ENCODE results near the gene ZNF181. TPM values are rescaled to one million over a fixed set of nuclear protein-coding genes. Genes with fewer than 3 reads are reported as not detected.

ZNF181 gene
- total and polyA plus RNA-seq, 9 donors, result 15.0 to 39.2 (median 23.3) TPM

DNA sequence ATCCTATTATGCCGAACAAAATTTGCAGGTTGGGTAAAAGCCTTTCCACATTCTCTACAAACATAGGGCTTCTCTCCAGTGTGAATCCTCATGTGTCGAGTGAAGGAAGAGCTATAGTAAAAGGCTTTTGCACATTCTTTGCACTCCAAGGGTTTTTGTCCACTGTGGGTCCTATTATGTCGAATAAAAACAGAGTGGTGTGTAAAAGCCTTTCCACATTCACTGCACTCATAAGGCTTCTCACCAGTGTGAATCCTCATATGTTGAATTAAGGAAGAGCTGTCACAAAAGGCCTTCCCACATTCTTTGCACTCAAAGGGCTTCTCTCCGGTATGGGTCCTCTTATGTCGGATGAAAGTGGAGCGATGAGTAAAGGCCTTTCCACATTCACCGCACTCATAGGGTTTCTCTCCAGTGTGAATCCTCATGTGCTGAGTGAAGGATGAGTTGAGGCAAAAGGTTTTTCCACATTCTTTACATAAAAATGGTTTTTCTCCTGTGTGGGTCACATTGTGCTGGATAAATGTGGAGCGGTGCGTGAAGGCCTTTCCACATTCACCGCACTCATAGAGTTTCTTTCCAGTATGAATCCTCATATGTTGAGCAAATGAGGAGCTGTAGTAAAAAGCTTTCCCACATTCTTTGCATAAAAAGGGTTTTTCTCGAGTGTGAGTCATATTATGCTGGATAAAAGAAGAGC is 25.3 kb downstream of the ZNF181 start:
- intact Hi-C loops (cut with DNase I), result no loop called here
- Histone ChIP-seq H3K27me3 (no peaks in the 10 kb centered on the region), H3K27ac (no peak overlapping the region), H3K9me3 (peaks cover 0 to 45% of the 10 kb centered on the region in 2 donors), H3K4me3 (no peak overlapping the region), H3K4me1 (ENCODE audit: insufficient read depth) (no peaks in the 10 kb centered on the region), H3K36me3 (no peaks in the 10 kb centered on the region)
- WGBS, 3 donors, result 97% methylated on average over 11 of the region's 11 CpGs
- TF ChIP-seq, protein P1, sequence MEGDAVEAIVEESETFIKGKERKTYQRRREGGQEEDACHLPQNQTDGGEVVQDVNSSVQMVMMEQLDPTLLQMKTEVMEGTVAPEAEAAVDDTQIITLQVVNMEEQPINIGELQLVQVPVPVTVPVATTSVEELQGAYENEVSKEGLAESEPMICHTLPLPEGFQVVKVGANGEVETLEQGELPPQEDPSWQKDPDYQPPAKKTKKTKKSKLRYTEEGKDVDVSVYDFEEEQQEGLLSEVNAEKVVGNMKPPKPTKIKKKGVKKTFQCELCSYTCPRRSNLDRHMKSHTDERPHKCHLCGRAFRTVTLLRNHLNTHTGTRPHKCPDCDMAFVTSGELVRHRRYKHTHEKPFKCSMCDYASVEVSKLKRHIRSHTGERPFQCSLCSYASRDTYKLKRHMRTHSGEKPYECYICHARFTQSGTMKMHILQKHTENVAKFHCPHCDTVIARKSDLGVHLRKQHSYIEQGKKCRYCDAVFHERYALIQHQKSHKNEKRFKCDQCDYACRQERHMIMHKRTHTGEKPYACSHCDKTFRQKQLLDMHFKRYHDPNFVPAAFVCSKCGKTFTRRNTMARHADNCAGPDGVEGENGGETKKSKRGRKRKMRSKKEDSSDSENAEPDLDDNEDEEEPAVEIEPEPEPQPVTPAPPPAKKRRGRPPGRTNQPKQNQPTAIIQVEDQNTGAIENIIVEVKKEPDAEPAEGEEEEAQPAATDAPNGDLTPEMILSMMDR (IDR thresholded peaks at IDR 0.05), result no peak
- TF ChIP-seq POLR2A (IDR thresholded peaks at IDR 0.05), result no peak
- no peak for TF ChIP-seq EP300 (IDR thresholded peaks at IDR 0.05)
- DNase-seq, result no peak

DNA sequence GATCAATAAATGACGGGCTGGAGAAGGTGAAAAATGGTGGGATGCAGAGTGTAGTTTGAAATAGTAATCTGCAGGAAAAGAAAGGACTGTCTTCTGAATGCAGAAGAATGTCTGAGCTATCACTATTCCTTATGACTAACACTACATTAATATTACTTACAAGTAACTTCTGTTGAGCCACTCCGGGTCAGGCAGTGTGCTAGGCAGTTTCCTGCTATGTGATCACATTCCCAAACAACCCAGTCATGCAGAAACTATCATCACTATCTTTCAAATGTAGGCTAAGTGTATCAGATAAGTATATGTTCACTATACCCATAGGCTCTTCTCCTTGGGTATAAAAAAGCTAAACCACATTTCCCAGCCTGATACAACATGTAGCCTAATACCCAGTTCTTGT is 32.3 kb downstream of the ZNF181 start:
- intact Hi-C loops (cut with DNase I), result no loop called here
- TF ChIP-seq, protein P1 (IDR thresholded peaks at IDR 0.05), result no peak
- TF ChIP-seq EP300 (IDR thresholded peaks at IDR 0.05) (no peak), POLR2A (IDR thresholded peaks at IDR 0.05) (no peak)
- no peaks in the 10 kb centered on the region for H3K36me3 ChIP-seq

DNA sequence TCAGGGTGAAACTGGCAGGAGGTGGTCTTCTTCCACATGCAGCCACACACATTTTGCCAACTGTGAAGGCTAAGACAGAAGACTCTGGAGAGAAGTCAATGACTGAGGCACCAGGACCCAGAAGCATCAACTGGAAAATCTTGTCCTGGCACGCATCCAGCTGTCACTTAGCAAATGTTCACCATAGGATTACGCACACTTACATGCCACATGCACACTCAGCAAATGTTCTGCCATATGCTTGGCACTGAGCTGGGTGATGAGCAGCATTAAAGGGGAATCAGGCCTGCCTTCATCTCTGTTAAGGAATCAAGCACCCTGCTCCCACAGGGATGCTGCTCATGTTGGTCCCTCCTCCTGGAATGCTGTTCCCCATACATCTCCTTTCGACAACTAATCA is 33.9 kb downstream of the ZNF181 start:
- peaks cover 0 to 18% of the 10 kb centered on the region in 2 donors for H3K9me3 ChIP-seq
- no peak for TF ChIP-seq EP300 (IDR thresholded peaks at IDR 0.05)
- TF ChIP-seq, protein P1 (IDR thresholded peaks at IDR 0.05), result no peak
- no peak for TF ChIP-seq POLR2A (IDR thresholded peaks at IDR 0.05)
- intact Hi-C loops (cut with DNase I), result no loop called here
- H3K27ac ChIP-seq, result no peak overlapping the region
- H3K36me3 ChIP-seq, result no peaks in the 10 kb centered on the region
- peaks cover 5% of the 10 kb centered on the region for H3K4me1 ChIP-seq (ENCODE audit: insufficient read depth)
- 83 to 99% (median 98%) methylated on average over 3 of the region's 3 CpGs for WGBS, 3 donors
- no peak for DNase-seq
- H3K4me3 ChIP-seq, result no peak overlapping the region
- no peaks in the 10 kb centered on the region for H3K27me3 ChIP-seq

More for the DNA sequence above, 32.3 kb downstream of the ZNF181 start:
- no peak for DNase-seq
- 97 to 99% (median 97%) methylated on average over 2 of the region's 2 CpGs for whole genome bisulfite sequencing, 3 donors
- no peak overlapping the region for H3K27ac ChIP-seq
- H3K4me1 ChIP-seq (ENCODE audit: insufficient read depth), result no peaks in the 10 kb centered on the region
- H3K27me3 ChIP-seq, result no peaks in the 10 kb centered on the region
- H3K9me3 ChIP-seq, result peaks cover 0 to 18% of the 10 kb centered on the region in 2 donors
- no peak overlapping the region for H3K4me3 ChIP-seq

DNA sequence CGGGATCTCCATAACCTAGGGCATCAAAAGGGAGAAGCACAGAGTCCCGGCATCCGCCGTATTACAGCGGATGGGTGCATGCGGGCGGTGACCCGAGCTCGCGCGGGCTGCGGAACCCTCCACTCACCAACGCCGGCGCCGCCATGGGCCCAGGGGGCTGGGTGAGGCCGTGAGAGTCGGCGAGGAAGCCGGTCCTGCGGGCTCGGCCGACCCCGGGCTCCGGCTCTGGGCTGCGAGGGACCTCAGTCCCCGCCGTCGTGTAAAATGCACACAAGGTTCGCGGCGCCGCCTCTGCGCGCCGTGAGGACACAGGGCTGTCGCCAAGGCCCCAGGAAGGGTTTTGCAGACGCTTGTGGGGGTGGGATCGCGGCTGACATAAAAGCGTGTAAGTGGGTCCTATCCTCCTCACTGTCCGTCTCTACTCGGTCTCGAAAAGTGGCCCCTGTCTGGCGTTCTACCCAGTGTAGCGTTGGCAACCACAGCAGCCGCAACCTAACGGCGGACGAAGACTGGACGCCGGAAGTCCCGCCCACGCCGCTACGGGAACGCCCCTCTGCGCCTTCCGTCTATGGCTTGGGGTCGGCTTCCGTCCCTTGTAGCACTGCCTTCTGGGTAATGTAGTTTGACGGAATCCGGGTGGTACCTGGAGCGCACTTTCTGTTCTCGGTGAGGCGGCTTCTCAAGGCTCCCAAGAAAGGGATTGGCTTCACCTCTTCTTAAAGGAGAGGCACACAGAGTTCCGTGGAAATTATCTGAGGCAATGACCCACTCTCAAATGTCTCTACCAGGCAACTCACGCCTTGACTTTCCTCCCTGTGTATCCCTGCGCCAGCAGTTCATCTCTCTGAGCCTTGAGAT is 38.9 kb downstream of the ZNF181 start, which contains the start of gene ZNF599:
ZNF599 (minus strand) TSS at position 519 of the 858 bp plus-strand sequence; CDS start at position 145, 374 bp downstream.
- Histone ChIP-seq H3K36me3 (no peaks in the 10 kb centered on the region), H3K4me3 (peak within 1 kb of the TSS; percentile 70), H3K27me3 (no peaks in the 10 kb centered on the region), H3K27ac (peak within 1 kb of the TSS; percentile 57 to 65), H3K4me1 (ENCODE audit: insufficient read depth) (peaks cover 5% of the 10 kb centered on the region), H3K9me3 (no peaks in the 10 kb centered on the region)
- intact Hi-C loops (cut with DNase I), result no loop called here
- DNase-seq, result peak; percentile 87 to 95 (median 92)
- TF ChIP-seq POLR2A (IDR thresholded peaks at IDR 0.05) (peak; percentile 67), EP300 (IDR thresholded peaks at IDR 0.05) (no peak)
- TF ChIP-seq, protein P1 (IDR thresholded peaks at IDR 0.05), result no peak
- WGBS, 3 donors, result 3% methylated on average over 61 to 69 of the region's 69 CpGs

All from ovary (tissue), 9 donors.